Endometrial microvascular endothelial cells (primary cell): ENCODE measurements around the gene PHF5A. TPM values are rescaled to one million over a fixed set of nuclear protein-coding genes. Genes with fewer than 3 reads are reported as not detected.

Source experiments
- in situ Hi-C: cut with HindIII; loops from 2 replicates; pipeline ENCODE4 v1.10.0; 2017; ENCODE audit warnings: low sequenced_read_pairs, low pct_unique_long_range_greater_than_20kb; ENCODE audit errors: inconsistent ontology term
- total RNA-seq: library from RNA; depleted of rRNA; stranded (reverse); fragments of >200 nt; gene quantifications from one replicate; pipeline ENCODE4 v1.2.3, GENCODE V29; 2015; ENCODE audit errors: inconsistent ontology term

The PHF5A gene
- total RNA-seq, 1 donor from 2014 or later, result 85.0 TPM

GRCh38 chr22:41429232-41429950 lies 39.1 kb downstream of the PHF5A start:
- in situ Hi-C loops, result no loop called here

DNA sequence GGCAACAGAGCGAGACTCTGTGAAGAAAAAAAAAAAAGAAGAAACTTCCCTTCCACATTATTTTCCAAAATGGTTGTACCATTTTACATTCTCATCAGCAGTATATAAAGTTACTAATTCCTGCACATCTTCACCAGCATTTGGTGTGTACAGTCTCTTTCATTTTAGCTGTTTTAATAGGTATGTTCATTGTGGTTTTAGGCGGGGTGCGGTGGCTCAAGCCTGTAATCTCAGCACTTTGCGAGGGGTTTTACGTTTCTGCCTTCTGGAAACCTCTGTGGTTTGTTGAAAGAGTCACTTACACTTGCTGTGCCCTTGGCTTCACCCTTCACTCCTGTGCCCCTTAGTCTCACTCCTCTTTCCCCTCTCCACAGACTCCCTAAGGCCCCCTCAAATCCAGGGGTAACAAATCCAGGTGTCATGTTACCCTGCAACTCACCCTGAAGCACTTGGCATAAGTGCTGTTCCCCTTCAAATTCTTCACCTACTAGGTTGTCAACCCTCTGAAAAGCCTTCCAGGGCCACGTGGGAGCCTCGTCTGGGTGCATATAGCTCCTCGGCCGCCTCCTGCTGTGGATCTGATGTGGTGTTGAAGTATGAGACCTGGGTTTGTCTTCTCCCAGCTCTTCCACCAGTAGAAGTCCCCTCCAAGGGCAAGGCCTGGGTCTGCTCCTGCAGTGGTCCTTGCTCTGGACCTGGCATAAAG lies 42.7 kb downstream of the PHF5A start:
- in situ Hi-C loops, result no loop called here

DNA sequence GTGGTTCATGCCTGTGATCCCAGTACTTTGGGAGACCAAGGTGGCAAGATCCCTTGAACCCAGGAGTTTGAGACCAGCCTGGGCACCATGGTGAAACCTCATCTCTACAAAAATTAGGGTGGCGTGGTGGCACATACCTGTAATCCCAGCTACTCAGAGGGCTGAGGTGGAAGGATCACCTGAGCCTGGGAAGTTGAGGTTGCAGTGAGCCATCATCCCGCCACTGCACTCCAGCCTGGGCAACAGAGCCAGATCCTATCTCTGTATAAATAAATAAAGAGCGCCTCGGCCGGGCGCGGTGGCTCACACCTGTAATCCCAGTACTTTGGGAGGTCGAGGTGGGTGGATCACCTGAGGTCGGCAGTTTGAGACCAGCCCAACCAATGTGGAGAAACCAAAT lies 49.8 kb downstream of the PHF5A start:
- in situ Hi-C loops, result no loop called here

DNA sequence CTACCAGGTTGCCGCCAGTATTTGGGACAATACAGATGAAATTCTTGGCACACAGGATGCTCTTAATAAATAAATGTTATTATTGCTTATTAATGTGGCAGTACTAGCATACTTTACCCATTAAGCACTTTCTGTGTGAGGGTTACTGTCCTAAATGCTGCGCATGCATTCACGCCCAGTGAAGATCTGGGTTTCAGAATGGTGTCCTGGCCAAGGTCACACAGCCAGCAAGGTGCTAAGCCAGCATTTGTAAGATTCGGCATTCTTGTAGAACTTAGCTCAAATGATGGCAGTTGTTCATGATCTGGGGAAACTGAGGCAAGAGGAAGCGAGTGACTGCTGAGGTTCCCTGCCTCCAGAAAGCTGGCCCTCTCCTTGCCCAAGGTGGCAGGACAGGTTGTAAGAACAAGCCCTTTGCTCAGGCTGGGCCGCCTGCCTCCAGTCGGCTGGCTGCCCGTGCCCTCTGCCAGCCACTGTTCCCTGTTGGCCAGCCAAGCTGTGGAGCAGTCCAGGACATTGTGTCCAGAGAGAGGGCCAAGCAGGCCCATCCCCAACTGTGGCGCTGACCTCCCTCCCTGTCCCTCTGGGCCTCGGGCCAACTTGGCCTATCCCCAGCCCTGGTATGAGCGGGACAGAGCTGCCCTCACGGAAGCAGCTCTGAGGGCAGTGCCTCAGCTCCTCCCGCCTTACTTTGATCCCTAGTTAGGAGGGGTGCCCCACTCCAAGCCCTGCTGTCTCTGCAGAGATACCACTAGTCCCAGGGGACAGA lies 50.7 kb downstream of the PHF5A start:
- in situ Hi-C loops, result no loop called here

DNA sequence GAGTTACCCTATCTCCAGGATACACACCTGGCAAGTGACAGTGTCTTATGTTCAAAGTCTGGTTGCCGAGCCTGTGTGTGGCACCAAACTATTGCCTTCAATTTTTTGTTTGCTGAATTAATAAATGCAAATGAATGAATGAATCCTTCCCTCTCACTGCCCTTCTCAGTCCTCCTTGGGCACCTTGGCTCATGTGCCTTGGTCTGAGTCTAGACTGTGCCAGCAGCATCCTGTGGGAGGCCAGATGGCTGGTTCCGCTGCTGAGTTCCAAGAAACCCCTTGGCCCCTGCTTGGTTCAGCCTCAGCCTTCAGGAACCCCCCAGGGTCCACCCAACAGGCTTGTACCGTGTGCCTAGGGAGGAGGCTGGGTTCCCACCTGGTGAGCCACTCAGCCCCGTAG lies 52.9 kb downstream of the PHF5A start:
- in situ Hi-C loops, result no loop called here

DNA sequence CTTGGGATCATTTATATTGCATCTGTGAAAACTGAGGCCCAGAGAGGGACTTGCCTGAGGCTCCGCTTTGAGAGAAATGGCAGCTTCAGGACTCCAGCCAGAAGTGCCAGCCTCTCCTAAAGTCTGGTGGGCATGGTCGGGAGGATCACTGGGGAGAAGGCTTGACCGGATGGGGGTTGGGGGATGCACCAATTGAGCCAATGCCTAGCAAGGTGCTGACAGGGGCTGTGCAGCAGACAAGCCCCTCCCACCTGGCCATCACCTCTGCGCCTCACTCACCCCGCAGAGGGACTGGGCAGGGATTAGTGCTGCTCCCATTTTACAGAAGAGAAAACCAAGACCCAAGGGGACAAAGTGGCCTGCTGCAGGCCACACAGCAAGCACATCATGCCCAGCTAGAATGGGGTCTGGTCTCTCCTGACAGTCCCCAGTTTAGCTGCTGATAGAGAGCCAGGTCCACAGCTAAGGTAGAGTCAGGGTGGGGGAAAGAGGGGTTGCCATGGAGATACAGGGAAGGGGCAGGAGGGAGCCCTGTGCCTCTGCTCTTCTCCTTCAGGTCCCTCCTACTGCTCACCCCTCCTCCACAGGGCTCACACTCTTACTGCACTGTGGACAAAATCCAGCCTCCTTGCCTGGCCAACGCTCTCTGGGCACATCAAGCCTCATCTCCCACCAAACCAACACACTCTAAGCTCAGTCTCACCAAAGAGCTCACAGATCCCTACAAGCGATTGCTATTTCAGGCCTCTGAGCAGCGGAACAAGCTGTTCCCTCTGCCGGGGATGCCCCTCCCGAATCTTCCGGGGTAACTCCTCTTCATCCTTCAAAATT lies 57.3 kb downstream of the PHF5A start:
- in situ Hi-C loops, result no loop called here

DNA sequence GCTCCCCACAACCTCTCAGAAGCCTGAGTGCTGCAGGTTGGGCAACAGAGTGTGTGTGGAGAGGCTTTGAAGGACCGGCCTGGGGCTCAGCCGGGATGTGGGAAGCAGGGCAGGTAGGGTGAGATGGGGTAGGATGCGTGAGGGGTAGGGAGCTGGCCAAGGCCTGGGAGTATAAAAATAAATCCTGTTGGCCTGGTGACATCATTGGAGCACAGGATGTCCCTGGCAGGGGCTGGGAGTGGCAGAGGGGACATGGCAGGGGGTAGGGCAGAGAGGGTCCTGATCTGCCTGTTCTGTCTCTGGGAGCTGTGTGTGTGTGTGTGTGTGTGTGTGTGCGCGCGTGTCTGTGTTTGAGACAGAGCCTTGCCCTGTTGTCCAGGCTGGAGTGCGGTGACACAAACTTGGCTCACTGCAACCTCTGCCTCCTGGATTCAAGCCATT lies 58.2 kb downstream of the PHF5A start:
- in situ Hi-C loops, result no loop called here

Other genes with a start within 250 kb of the PHF5A start
- 0.19 TPM for gene CHADL, start 227.8 kb downstream of the PHF5A start, total RNA-seq
- gene RANGAP1, start 182.5 kb downstream of the PHF5A start, total RNA-seq, result 226 TPM
- 117 TPM for gene ZC3H7B, start 167.2 kb downstream of the PHF5A start, total RNA-seq
- gene TEF, start 86.8 kb downstream of the PHF5A start, total RNA-seq, result 2.6 TPM
- 32.9 TPM for gene TOB2, start 21.9 kb downstream of the PHF5A start, total RNA-seq
- 82.8 TPM for gene ACO2, start 425 bp upstream of the PHF5A start, total RNA-seq
- 15.7 TPM for gene POLR3H, start 75.8 kb upstream of the PHF5A start, total RNA-seq
- gene CSDC2, start 92.3 kb upstream of the PHF5A start, total RNA-seq, result not detected
- gene PMM1, start 121.1 kb upstream of the PHF5A start, total RNA-seq, result 8.9 TPM
- 52.3 TPM for gene DESI1, start 152.4 kb upstream of the PHF5A start, total RNA-seq
- gene XRCC6, start 152.6 kb upstream of the PHF5A start, total RNA-seq, result 481 TPM
- 185 TPM for gene SNU13, start 220.2 kb upstream of the PHF5A start, total RNA-seq
- 0.28 TPM for gene MEI1, start 230.8 kb upstream of the PHF5A start, total RNA-seq